Measurements from ENCODE around the gene SGSM1. TPM values are rescaled to one million over a fixed set of nuclear protein-coding genes. Genes with fewer than 3 reads are reported as not detected.
A peak's percentile ranks its signal among the peaks of the same experiment; 100 is the strongest.

Gene SGSM1
- total RNA-seq, 1 experiment from 2014 or later, result 4.1 TPM

GRCh38 chr22:24827296-24827695 lies 21.3 kb downstream of the SGSM1 start:
- ChIA-PET CTCF (interaction anchor here (0.6 to 1.0 kb wide), 2 partner anchors 16 to 23 kb away, joined by 3 to 7 read pairs; no protein-coding TSS in a partner anchor), POLR2A (no interaction called here)
- peaks cover 16% of the 10 kb centered on the region for H3K4me1 Mint-ChIP-seq
- no peak overlapping the region for H3K4me3 Mint-ChIP-seq
- no peak for TF ChIP-seq USF1 (CRISPR knock-in tag; IDR thresholded peaks at IDR 0.05)
- TF ChIP-seq ATF3 (CRISPR knock-in tag; conservative IDR thresholded peaks at IDR 0.05), result no peak
- TF ChIP-seq ZNF263 (CRISPR knock-in tag; IDR thresholded peaks at IDR 0.05; ENCODE audit: low read depth), result no peak
- TF ChIP-seq ZNF423 (CRISPR knock-in tag; IDR thresholded peaks at IDR 0.05), result no peak
- no peak for TF ChIP-seq CDX4 (CRISPR knock-in tag; IDR thresholded peaks at IDR 0.05; ENCODE audit: borderline replicate concordance)
- no peak for TF ChIP-seq TCF7 (CRISPR knock-in tag; IDR thresholded peaks at IDR 0.05; ENCODE audit: low read depth)
- no peak for TF ChIP-seq ATF2 (CRISPR knock-in tag; IDR thresholded peaks at IDR 0.05; ENCODE audit: borderline replicate concordance, low read depth)
- no peaks in the 10 kb centered on the region for H3K9me3 Mint-ChIP-seq
- no peak for DNase-seq (ENCODE audit: low spot score)
- ATAC-seq, result no peak
- no peaks in the 10 kb centered on the region for H3K27me3 Mint-ChIP-seq (ENCODE audit: low read depth)
- no peaks in the 10 kb centered on the region for H3K36me3 Mint-ChIP-seq
- H3K27ac Mint-ChIP-seq, result no peak overlapping the region

GRCh38 chr22:24830205-24830979 lies 24.4 kb downstream of the SGSM1 start:
- POLR2A ChIA-PET, result no interaction called here
- CTCF ChIA-PET, result interaction anchor here (0.5 to 3.8 kb wide), 9 partner anchors 12 to 227 kb away, joined by 3 to 13 read pairs (median 6); no protein-coding TSS in a partner anchor
- H3K9me3 Mint-ChIP-seq, result no peaks in the 10 kb centered on the region
- no peak overlapping the region for H3K4me3 Mint-ChIP-seq
- DNase-seq (ENCODE audit: low spot score) (no peak), ATAC-seq (peak; percentile 12)
- TF ChIP-seq HMGA2 (CRISPR knock-in tag; IDR thresholded peaks at IDR 0.05), result no peak
- no peak for TF ChIP-seq TCF7 (CRISPR knock-in tag; IDR thresholded peaks at IDR 0.05; ENCODE audit: low read depth)
- no peak for TF ChIP-seq USF2 (CRISPR knock-in tag; IDR thresholded peaks at IDR 0.05)
- no peak for TF ChIP-seq TEAD1 (CRISPR knock-in tag; IDR thresholded peaks at IDR 0.05)
- no peak for TF ChIP-seq ZNF671 (CRISPR knock-in tag; IDR thresholded peaks at IDR 0.05)
- no peak for TF ChIP-seq RORB (CRISPR knock-in tag; IDR thresholded peaks at IDR 0.05)
- no peak for TF ChIP-seq NFATC4 (CRISPR knock-in tag; IDR thresholded peaks at IDR 0.05)
- no peak for TF ChIP-seq ZNF423 (CRISPR knock-in tag; IDR thresholded peaks at IDR 0.05)
- TF ChIP-seq SP1 (CRISPR knock-in tag; conservative IDR thresholded peaks at IDR 0.05), result no peak
- no peak for TF ChIP-seq ZNF396 (CRISPR knock-in tag; IDR thresholded peaks at IDR 0.05; ENCODE audit: borderline replicate concordance)
- TF ChIP-seq ELF4 (CRISPR knock-in tag; IDR thresholded peaks at IDR 0.05; ENCODE audit: low read depth), result no peak
- no peak for TF ChIP-seq MYBL2 (CRISPR knock-in tag; IDR thresholded peaks at IDR 0.05)
- TF ChIP-seq CDX4 (CRISPR knock-in tag; IDR thresholded peaks at IDR 0.05; ENCODE audit: borderline replicate concordance), result no peak
- no peak for TF ChIP-seq NFE2L1 (CRISPR knock-in tag; IDR thresholded peaks at IDR 0.05)
- H3K27ac Mint-ChIP-seq, result no peak overlapping the region; the same call in 1 of the 2 replicates
- H3K36me3 Mint-ChIP-seq, result no peaks in the 10 kb centered on the region
- no peaks in the 10 kb centered on the region for H3K27me3 Mint-ChIP-seq (ENCODE audit: low read depth)
- H3K4me1 Mint-ChIP-seq, result peaks cover 31% of the 10 kb centered on the region
